GM18873 (cell line): ENCODE data around the gene AGK.
A peak's percentile ranks its signal among the peaks of the same experiment; 100 is the strongest.
"Not testable (repeated sequence)": the region's sequence is repeated elsewhere in the genome, so short reads cannot be mapped to it uniquely, and the experiment has no call there.

ENCODE experiments used
- ATAC-seq: cut with Tn5 transposase; IDR thresholded peaks from one replicate; pipeline ENCODE4 v1.9.1; 2021; ENCODE audit warnings: mild to moderate bottlenecking, moderate library complexity, moderate number of reproducible peaks; ENCODE audit not compliant: unreplicated experiment, low FRiP score

Gene AGK

GRCh38 chr7:141636053-141636452 is 84.8 kb downstream of the AGK start:
- ATAC-seq, result no peak

- ATAC-seq, result no peak
Measured at GRCh38 chr7:141640239-141640840, 89.1 kb downstream of the AGK start.

DNA sequence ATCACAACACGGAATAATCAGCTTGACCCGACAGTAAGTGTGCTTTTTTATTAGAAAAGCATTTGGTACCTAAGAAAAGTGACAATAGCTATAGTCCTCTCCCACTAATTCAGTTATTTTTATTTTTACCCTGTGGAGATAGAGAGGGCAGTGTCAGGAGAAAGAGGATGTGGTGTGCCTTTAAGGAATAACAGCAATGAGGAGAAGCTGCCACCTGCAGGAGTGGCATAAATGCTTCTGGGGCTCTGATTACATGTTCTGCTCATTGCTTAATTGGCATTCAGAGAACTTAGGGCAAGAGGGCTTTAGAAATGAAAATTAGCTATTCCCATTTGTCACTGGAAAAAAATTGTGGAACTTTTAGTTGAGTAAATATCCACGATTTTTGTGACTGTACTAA is 90.7 kb downstream of the AGK start:
- ATAC-seq, result no peak

- no peak for ATAC-seq
Measured at GRCh38 chr7:141645188-141645587, 94.0 kb downstream of the AGK start.

GRCh38 chr7:141646826-141647480 is 95.7 kb downstream of the AGK start:
- no peak for ATAC-seq

GRCh38 chr7:141647701-141648100 is 96.5 kb downstream of the AGK start:
- ATAC-seq, result not testable (repeated sequence)

DNA sequence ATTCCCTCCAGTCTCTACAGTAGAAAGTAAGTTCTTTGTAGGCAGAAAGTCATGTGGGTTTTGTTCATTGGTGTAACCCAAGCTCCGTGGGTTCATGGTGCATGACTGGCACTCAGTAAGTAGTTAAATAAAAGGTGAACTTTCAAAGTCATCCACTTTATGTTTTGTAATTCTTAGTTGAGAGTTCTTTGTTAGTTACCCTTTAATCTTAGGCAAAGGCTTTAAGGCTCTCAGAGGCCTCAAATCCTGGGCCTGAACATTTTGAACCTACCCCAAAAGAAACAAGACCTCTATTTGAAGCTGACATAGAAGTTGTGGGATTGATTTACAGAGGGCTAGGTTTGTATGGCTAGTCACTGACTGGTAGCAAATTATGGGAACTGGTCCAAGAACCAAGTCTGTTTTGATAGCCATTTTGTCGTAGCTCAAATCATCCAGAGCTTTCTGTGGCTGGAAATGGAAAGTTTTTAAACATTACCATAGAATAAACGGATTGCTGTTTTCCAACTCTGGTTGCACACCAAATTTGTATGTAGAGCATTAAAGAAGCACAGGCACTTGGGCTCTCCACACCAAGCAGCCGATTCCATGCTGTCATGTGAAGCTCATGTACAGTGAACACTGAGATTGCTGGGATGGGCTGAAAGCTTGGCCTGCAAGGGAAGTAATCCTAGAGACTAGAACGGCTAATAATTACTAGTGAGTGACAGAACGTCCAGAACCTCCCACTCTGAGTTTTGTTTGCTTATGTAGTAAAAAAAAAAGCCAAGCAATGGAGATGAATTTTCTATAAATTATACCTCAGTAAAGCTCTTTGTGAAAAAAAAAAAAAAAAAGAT is 97.3 kb downstream of the AGK start:
- no peak for ATAC-seq

DNA sequence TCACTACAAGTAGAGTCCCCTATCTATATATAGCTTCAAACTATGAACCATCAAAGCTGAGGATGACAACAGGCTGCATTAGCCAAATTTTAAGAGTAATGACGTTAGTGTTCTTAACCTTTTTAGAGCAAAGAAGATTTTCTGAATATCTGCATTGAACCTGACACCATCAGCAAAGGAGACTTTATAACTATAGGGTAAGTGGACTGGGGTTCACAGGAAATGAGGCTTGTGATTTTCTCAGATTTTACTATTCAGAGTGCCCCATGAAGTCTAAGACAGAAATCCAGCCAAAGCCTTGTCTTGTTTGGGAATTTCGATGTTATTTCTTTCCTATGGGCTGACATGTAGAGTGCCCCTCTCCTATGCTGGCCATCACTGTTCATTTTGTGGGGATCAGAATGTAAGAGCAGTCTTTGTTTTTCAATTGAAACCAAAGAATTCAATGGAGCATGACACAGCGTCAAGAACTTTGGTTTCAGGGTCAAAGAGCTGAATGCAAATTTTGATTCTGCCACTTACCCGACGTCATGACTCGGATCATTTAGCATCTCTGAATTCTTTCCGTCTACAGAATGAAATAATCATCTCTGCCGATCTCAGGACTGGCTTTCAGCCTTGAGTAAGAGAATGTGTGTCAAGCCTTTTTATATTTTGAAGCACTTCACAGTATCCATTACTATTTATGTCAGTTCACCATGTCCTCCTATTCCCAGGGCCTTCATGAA is 98.1 kb downstream of the AGK start:
- peak; percentile 57 for ATAC-seq

DNA sequence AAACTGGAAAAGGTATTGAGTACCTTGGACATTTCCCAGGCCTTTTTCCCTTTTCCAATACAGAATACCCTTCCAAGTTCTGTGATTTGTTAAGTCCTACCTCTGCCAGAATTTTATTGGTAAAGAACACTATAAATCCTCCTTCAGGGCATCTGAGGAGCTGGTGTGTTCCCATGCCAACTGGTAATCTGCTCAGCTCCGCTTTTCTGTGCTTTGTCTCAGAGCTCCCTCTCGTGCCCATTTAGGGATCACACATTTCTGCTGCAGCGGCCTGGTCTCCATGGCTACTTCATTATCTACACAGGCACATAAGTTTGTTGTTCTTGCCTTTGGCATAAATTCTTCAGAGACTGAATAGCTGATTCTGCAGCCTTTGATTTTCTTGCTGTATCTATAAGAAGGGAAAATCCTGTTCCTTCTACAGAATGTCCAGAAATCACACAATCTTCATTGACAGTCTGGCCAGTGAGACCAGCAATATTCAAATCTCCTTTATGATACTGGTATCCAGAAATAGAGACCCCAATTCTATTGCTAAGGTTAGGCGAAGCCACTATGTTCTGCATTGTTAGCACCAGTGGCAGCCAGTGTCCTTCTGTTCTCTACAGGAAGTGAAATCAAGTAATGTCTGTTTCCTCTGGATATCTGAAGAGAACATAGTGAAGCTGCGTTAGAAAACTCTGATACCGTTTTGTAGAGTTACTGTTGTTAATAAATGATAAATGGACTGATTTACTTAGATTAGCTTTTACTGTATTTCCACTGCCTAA is 98.8 kb downstream of the AGK start:
- ATAC-seq, result peak; percentile 49

- no peak for ATAC-seq
Measured at GRCh38 chr7:141651417-141651816, 100.2 kb downstream of the AGK start.

GRCh38 chr7:141652691-141653090 is 101.5 kb downstream of the AGK start:
- no peak for ATAC-seq

DNA sequence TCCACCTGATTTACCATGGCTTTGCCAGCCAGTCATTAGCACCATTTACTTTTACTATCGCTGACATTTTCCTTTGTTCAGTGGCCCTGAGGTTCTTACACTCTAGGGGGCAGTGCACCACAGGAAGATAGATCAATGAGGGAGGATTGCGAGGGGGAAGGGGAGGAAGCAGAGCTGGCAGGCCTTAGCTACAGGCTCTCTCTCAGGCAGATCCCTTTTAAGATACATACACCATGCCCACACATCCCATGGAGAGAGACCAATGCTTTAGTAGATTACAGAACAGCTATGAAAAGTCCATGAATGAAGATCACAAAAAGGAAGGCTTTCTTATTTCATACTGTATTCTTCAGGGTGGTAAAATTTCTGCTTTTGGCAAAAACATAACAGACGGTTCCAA is 103.3 kb downstream of the AGK start:
- no peak for ATAC-seq

GRCh38 chr7:141659501-141659900 is 108.3 kb downstream of the AGK start:
- ATAC-seq, result no peak

DNA sequence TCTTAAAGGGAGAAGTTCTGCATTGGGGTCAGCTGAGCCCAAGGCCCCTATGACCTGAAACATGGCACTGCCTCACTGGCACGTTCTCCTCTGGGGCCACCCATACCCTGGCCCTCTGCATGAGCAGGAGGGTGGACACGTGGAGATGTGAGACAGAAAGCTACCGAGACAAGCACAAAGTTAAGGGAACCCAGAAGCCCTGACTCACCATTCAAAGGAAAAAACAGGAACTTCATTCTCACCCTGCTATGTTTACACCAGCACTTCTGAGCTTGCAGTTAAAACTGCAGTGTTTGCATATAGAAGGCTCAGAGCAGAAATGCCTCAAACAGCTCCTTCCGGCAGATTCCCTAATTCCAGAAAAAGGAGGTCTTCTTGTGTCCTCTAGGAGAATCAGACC is 109.0 kb downstream of the AGK start:
- no peak for ATAC-seq

- no peak for ATAC-seq
Measured at GRCh38 chr7:141663081-141663849, 112.1 kb downstream of the AGK start.

GRCh38 chr7:141664450-141664849 is 113.2 kb downstream of the AGK start:
- no peak for ATAC-seq

GRCh38 chr7:141665208-141666035 is 114.2 kb downstream of the AGK start:
- ATAC-seq, result no peak

DNA sequence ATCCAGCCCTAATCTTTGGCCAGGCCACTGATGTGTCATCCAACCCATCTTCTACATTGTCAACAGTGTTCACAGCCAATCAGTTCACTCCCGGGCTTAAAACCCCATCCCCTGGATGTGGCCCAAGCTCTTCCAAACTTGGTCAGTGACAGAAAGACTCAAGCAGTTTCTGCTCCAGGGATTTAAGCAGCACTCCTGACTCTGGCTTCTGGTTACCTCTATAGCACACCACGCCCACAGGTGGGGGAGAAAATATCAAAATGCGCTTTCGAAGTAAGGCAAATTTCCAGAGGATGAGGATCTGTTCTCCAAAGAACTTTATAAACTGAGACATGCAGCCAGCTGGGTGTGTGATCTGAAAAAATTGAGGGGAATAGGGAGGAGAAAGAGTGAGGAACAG is 114.9 kb downstream of the AGK start:
- no peak for ATAC-seq

DNA sequence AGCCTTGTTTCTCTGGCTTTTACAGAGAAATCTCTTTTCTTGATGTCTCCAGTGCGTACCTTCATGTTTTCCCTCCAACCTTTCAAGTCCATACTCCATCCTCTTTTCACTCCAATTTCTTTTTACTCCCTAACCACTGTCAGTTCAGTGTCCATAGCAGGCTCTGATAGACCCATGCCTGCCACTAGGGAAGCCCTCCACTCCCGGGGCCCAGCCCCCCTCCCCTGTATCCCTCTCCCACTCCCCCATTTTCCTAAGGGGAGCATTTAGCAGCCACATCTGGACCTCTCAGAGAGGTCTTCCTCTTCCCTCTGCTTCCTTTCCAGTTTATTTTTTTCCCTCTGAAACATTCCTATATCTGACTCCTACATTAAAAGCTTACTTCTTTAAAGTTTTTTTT is 117.6 kb downstream of the AGK start:
- no peak for ATAC-seq
